ENCODE data around the gene PUM1.
A peak's percentile ranks its signal among the peaks of the same experiment; 100 is the strongest.
"Not testable (repeated sequence)": the region's sequence is repeated elsewhere in the genome, so short reads cannot be mapped to it uniquely, and the experiment has no call there.

The PUM1 gene

GRCh38 chr1:31042656-31043055 is 22.9 kb downstream of the PUM1 start:
- Histone ChIP-seq H3K36me3 (ENCODE audit: control insufficient read depth, insufficient read depth, low read length) (peaks cover 51% of the 10 kb centered on the region), H3K4me1 (ENCODE audit: control insufficient read depth, insufficient read depth, low read length) (no peaks in the 10 kb centered on the region)

GRCh38 chr1:31041529-31041928 is 24.0 kb downstream of the PUM1 start:
- Histone ChIP-seq H3K27ac (ENCODE audit: low read depth, low read length) (no peak overlapping the region), H3K4me1 (ENCODE audit: control insufficient read depth, insufficient read depth, low read length) (no peaks in the 10 kb centered on the region), H3K9ac (ENCODE audit: low read depth, low read length) (no peak overlapping the region), H3K27me3 (ENCODE audit: control insufficient read depth, insufficient read depth, low read length) (no peaks in the 10 kb centered on the region), H3K4me3 (ENCODE audit: low read depth, low read length) (no peak overlapping the region), H3K36me3 (ENCODE audit: control insufficient read depth, insufficient read depth, low read length) (peaks cover 51% of the 10 kb centered on the region), H3K9me3 (ENCODE audit: control insufficient read depth, insufficient read depth, low read length) (no peaks in the 10 kb centered on the region)

More at GRCh38 chr1:31042656-31043055, 22.9 kb downstream of the PUM1 start:
- Histone ChIP-seq H3K9ac (ENCODE audit: low read depth, low read length) (no peak overlapping the region), H3K9me3 (ENCODE audit: control insufficient read depth, insufficient read depth, low read length) (no peaks in the 10 kb centered on the region), H3K27me3 (ENCODE audit: control insufficient read depth, insufficient read depth, low read length) (no peaks in the 10 kb centered on the region), H3K4me3 (ENCODE audit: low read depth, low read length) (no peak overlapping the region), H3K27ac (ENCODE audit: low read depth, low read length) (no peak overlapping the region)

- Histone ChIP-seq H3K4me3 (ENCODE audit: low read depth, low read length) (no peak overlapping the region), H3K36me3 (ENCODE audit: control insufficient read depth, insufficient read depth, low read length) (peaks cover 54% of the 10 kb centered on the region), H3K27ac (ENCODE audit: low read depth, low read length) (no peak overlapping the region), H3K4me1 (ENCODE audit: control insufficient read depth, insufficient read depth, low read length) (no peaks in the 10 kb centered on the region), H3K9ac (ENCODE audit: low read depth, low read length) (no peak overlapping the region), H3K9me3 (ENCODE audit: control insufficient read depth, insufficient read depth, low read length) (no peaks in the 10 kb centered on the region), H3K27me3 (ENCODE audit: control insufficient read depth, insufficient read depth, low read length) (no peaks in the 10 kb centered on the region)
These were observed 25.5 kb downstream of the PUM1 start for GRCh38 chr1:31040038-31040437.

GRCh38 chr1:31038935-31039334 is 26.6 kb downstream of the PUM1 start:
- not testable (repeated sequence) for H3K4me3 ChIP-seq (ENCODE audit: low read depth, low read length); H3K9ac ChIP-seq (ENCODE audit: low read depth, low read length); H3K27ac ChIP-seq (ENCODE audit: low read depth, low read length); H3K4me1 ChIP-seq (ENCODE audit: control insufficient read depth, insufficient read depth, low read length); H3K27me3 ChIP-seq (ENCODE audit: control insufficient read depth, insufficient read depth, low read length); H3K9me3 ChIP-seq (ENCODE audit: control insufficient read depth, insufficient read depth, low read length)
- peaks cover 45% of the 10 kb centered on the region for H3K36me3 ChIP-seq (ENCODE audit: control insufficient read depth, insufficient read depth, low read length)

GRCh38 chr1:31038360-31038759 is 27.2 kb downstream of the PUM1 start:
- Histone ChIP-seq H3K27ac (ENCODE audit: low read depth, low read length) (no peak overlapping the region), H3K9ac (ENCODE audit: low read depth, low read length) (no peak overlapping the region), H3K27me3 (ENCODE audit: control insufficient read depth, insufficient read depth, low read length) (no peaks in the 10 kb centered on the region), H3K4me1 (ENCODE audit: control insufficient read depth, insufficient read depth, low read length) (no peaks in the 10 kb centered on the region; the same call in 1 of the 2 replicates), H3K9me3 (ENCODE audit: control insufficient read depth, insufficient read depth, low read length) (no peaks in the 10 kb centered on the region), H3K4me3 (ENCODE audit: low read depth, low read length) (no peak overlapping the region), H3K36me3 (ENCODE audit: control insufficient read depth, insufficient read depth, low read length) (peaks cover 39% of the 10 kb centered on the region)

GRCh38 chr1:31036749-31037500 is 28.6 kb downstream of the PUM1 start:
- H3K4me1 ChIP-seq (ENCODE audit: control insufficient read depth, insufficient read depth, low read length): peaks cover 7% of the 10 kb centered on the region
- no peaks in the 10 kb centered on the region for H3K27me3 ChIP-seq (ENCODE audit: control insufficient read depth, insufficient read depth, low read length)
- H3K36me3 ChIP-seq (ENCODE audit: control insufficient read depth, insufficient read depth, low read length): peaks cover 27% of the 10 kb centered on the region
- H3K9me3 ChIP-seq (ENCODE audit: control insufficient read depth, insufficient read depth, low read length): no peaks in the 10 kb centered on the region
- H3K4me3 ChIP-seq (ENCODE audit: low read depth, low read length): no peak overlapping the region
- no peak overlapping the region for H3K9ac ChIP-seq (ENCODE audit: low read depth, low read length)
- no peak overlapping the region for H3K27ac ChIP-seq (ENCODE audit: low read depth, low read length)

- Histone ChIP-seq H3K27ac (ENCODE audit: low read depth, low read length) (no peak overlapping the region), H3K27me3 (ENCODE audit: control insufficient read depth, insufficient read depth, low read length) (no peaks in the 10 kb centered on the region), H3K4me1 (ENCODE audit: control insufficient read depth, insufficient read depth, low read length) (peaks cover 34% of the 10 kb centered on the region), H3K9ac (ENCODE audit: low read depth, low read length) (no peak overlapping the region), H3K4me3 (ENCODE audit: low read depth, low read length) (no peak overlapping the region), H3K9me3 (ENCODE audit: control insufficient read depth, insufficient read depth, low read length) (no peaks in the 10 kb centered on the region), H3K36me3 (ENCODE audit: control insufficient read depth, insufficient read depth, low read length) (peaks cover 20% of the 10 kb centered on the region)
These were observed 31.9 kb downstream of the PUM1 start for GRCh38 chr1:31033598-31033997.

- Histone ChIP-seq H3K27me3 (ENCODE audit: control insufficient read depth, insufficient read depth, low read length) (no peaks in the 10 kb centered on the region), H3K36me3 (ENCODE audit: control insufficient read depth, insufficient read depth, low read length) (peaks cover 27% of the 10 kb centered on the region), H3K4me1 (ENCODE audit: control insufficient read depth, insufficient read depth, low read length) (peaks cover 34% of the 10 kb centered on the region), H3K4me3 (ENCODE audit: low read depth, low read length) (no peak overlapping the region), H3K9me3 (ENCODE audit: control insufficient read depth, insufficient read depth, low read length) (no peaks in the 10 kb centered on the region), H3K9ac (ENCODE audit: low read depth, low read length) (no peak overlapping the region), H3K27ac (ENCODE audit: low read depth, low read length) (peak overlapping the region; percentile 51)
These were observed 33.3 kb downstream of the PUM1 start for GRCh38 chr1:31032266-31032665.

GRCh38 chr1:31031330-31032143 is 34.0 kb downstream of the PUM1 start:
- Histone ChIP-seq H3K4me3 (ENCODE audit: low read depth, low read length) (no peak overlapping the region), H3K27me3 (ENCODE audit: control insufficient read depth, insufficient read depth, low read length) (no peaks in the 10 kb centered on the region), H3K4me1 (ENCODE audit: control insufficient read depth, insufficient read depth, low read length) (peaks cover 36% of the 10 kb centered on the region), H3K9ac (ENCODE audit: low read depth, low read length) (no peak overlapping the region), H3K36me3 (ENCODE audit: control insufficient read depth, insufficient read depth, low read length) (peaks cover 28% of the 10 kb centered on the region), H3K27ac (ENCODE audit: low read depth, low read length) (peak overlapping the region; percentile 51), H3K9me3 (ENCODE audit: control insufficient read depth, insufficient read depth, low read length) (no peaks in the 10 kb centered on the region)

GRCh38 chr1:31029026-31029425 is 36.5 kb downstream of the PUM1 start:
- Histone ChIP-seq H3K9ac (ENCODE audit: low read depth, low read length) (no peak overlapping the region), H3K27me3 (ENCODE audit: control insufficient read depth, insufficient read depth, low read length) (no peaks in the 10 kb centered on the region), H3K9me3 (ENCODE audit: control insufficient read depth, insufficient read depth, low read length) (no peaks in the 10 kb centered on the region), H3K4me1 (ENCODE audit: control insufficient read depth, insufficient read depth, low read length) (peaks cover 54% of the 10 kb centered on the region), H3K27ac (ENCODE audit: low read depth, low read length) (no peak overlapping the region), H3K4me3 (ENCODE audit: low read depth, low read length) (no peak overlapping the region), H3K36me3 (ENCODE audit: control insufficient read depth, insufficient read depth, low read length) (peaks cover 35% of the 10 kb centered on the region)

All from HUES48 (cell line).